ACC112 (cell line): ENCODE data around the gene DSTYK.
"Not testable (repeated sequence)": the region's sequence is repeated elsewhere in the genome, so short reads cannot be mapped to it uniquely, and the experiment has no call there.

ENCODE experiments used
- H2AFZ ChIP-seq: fragments of 200-600 bp; sonication (generic); one replicate; pipeline ENCODE4 v1.6.0; 2017; ENCODE audit warnings: antibody characterized with exemption, low read length; ENCODE audit not compliant: unreplicated experiment
- H3K27ac ChIP-seq: fragments of 200-600 bp; sonication (generic); 2 replicates; pipeline ENCODE4 v1.5.1; 2014; ENCODE audit warnings: low read depth, mild to moderate bottlenecking, antibody characterized with exemption, low read length, moderate library complexity
- H3K27me3 ChIP-seq: fragments of 200-600 bp; sonication (generic); 2 replicates; pipeline ENCODE4 v1.6.1; 2014; ENCODE audit warnings: mild to moderate bottlenecking, antibody characterized with exemption, low read length, moderate library complexity, mixed read lengths; ENCODE audit not compliant: insufficient read depth
- H3K36me3 ChIP-seq: fragments of 200-600 bp; sonication (generic); 2 replicates; pipeline ENCODE4 v1.6.1; 2016; ENCODE audit warnings: mild to moderate bottlenecking, antibody characterized with exemption, low read length, moderate library complexity, mixed read lengths; ENCODE audit not compliant: insufficient read depth
- H3K4me1 ChIP-seq: fragments of 200-600 bp; sonication (generic); one replicate; pipeline ENCODE4 v1.6.1; 2016; ENCODE audit warnings: low read length, mixed read lengths; ENCODE audit not compliant: insufficient read depth, unreplicated experiment, control insufficient read depth
- H3K4me3 ChIP-seq: fragments of 200-600 bp; sonication (generic); 2 replicates; pipeline ENCODE4 v1.5.1; 2014; ENCODE audit warnings: mild to moderate bottlenecking, low read depth, low read length
- H3K79me2 ChIP-seq: fragments of 200-600 bp; sonication (generic); one replicate; pipeline ENCODE4 v1.6.0; 2016; ENCODE audit warnings: low read length; ENCODE audit not compliant: control insufficient read depth, unreplicated experiment, insufficient read depth

DSTYK gene

GRCh38 chr1:205240118-205240517, 28.6 kb upstream of the DSTYK start:
- Histone ChIP-seq H3K4me3 (no peak overlapping the region), H3K27ac (no peak overlapping the region), H2AFZ (no peak overlapping the region), H3K4me1 (no peaks in the 10 kb centered on the region), H3K79me2 (no peaks in the 10 kb centered on the region), H3K27me3 (peaks cover 10% of the 10 kb centered on the region; the same call in 1 of the 2 replicates), H3K36me3 (no peaks in the 10 kb centered on the region)

DNA sequence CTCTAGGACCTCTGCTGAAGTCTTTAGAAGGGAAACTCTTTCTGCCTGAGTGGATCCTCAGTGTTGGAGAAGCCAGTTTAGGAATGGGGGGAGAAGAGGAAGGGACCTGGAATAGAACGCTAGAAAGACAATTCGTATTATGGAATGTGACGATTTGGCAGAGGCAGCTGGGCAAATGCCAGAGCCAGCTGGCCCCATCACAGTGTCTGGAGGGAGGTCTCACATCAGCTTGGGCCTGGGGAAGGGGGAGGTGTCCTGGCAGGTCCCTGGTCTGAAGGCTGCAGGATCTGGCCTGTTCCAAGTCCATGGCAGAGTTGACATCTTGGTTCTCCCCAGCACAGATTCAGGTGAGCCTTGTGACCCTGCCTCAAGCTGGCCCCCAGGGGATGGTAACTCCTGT, 27.6 kb upstream of the DSTYK start:
- no peak overlapping the region for H2AFZ ChIP-seq
- no peak overlapping the region for H3K27ac ChIP-seq
- no peaks in the 10 kb centered on the region for H3K4me1 ChIP-seq
- no peaks in the 10 kb centered on the region for H3K79me2 ChIP-seq
- no peaks in the 10 kb centered on the region for H3K36me3 ChIP-seq
- H3K4me3 ChIP-seq = no peak overlapping the region
- peaks cover 7% of the 10 kb centered on the region; the same call in 1 of the 2 replicates for H3K27me3 ChIP-seq

GRCh38 chr1:205237526-205238484, 26.3 kb upstream of the DSTYK start:
- Histone ChIP-seq H2AFZ (no peak overlapping the region), H3K36me3 (no peaks in the 10 kb centered on the region), H3K4me1 (no peaks in the 10 kb centered on the region), H3K79me2 (no peaks in the 10 kb centered on the region), H3K27me3 (peaks cover 6% of the 10 kb centered on the region; the same call in 1 of the 2 replicates), H3K27ac (no peak overlapping the region), H3K4me3 (no peak overlapping the region)

DNA sequence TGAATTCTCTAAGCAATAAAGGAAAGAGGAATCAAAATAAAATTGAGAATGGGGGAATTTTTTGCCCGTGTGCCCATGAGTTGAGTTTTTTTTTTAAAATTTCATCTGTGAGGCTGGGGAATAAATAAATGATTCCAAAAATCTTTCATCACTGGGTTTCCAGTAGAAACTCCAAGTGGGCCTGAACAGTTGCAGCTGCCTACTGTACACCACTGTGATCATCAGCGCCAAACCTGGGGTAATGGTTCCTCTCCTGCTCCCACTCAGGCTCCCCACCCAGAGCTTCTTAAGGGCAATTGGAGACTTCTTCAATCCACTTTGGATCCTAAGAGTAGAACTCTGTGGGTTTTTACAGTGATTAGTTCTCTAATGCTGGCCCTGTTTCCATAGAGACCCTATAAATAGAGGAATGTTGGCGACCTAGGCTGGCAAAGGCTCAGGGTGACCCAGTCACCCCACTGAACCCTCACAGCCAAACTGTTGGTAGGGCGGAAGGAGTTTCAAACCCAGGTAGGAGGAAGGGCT, 25.5 kb upstream of the DSTYK start:
- H3K27me3 ChIP-seq = peaks cover 6% of the 10 kb centered on the region; the same call in 1 of the 2 replicates
- H3K36me3 ChIP-seq = no peaks in the 10 kb centered on the region
- no peak overlapping the region for H3K27ac ChIP-seq
- H2AFZ ChIP-seq = no peak overlapping the region
- no peak overlapping the region for H3K4me3 ChIP-seq
- H3K4me1 ChIP-seq = no peaks in the 10 kb centered on the region
- H3K79me2 ChIP-seq = no peaks in the 10 kb centered on the region

GRCh38 chr1:205236526-205236925, 25.0 kb upstream of the DSTYK start:
- Histone ChIP-seq H3K36me3 (no peaks in the 10 kb centered on the region), H3K27me3 (peaks cover 6% of the 10 kb centered on the region; the same call in 1 of the 2 replicates), H3K4me3 (no peak overlapping the region), H3K79me2 (no peaks in the 10 kb centered on the region), H3K27ac (no peak overlapping the region), H2AFZ (no peak overlapping the region), H3K4me1 (no peaks in the 10 kb centered on the region)

DNA sequence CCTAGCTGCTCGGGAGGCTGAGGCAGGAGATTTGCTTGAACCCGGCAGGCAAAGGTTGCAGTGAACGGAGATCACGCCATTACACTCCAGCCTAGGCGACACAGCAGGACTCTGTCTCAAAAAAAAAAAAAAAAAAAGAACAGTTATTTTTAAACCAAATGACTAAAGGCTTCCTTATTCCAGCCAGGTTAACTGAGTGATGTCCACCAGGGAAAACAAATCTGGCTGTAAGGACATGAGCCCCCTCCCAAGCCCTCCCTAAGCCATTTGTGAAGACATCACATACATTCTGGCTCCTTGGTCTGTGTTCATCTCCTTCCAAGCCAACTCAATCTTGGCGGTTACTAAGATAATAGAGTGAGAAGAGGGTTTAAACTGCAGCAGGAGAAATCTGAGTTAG, 24.4 kb upstream of the DSTYK start:
- no peak overlapping the region for H3K27ac ChIP-seq
- H2AFZ ChIP-seq = no peak overlapping the region
- peaks cover 6% of the 10 kb centered on the region; the same call in 1 of the 2 replicates for H3K27me3 ChIP-seq
- H3K4me3 ChIP-seq = no peak overlapping the region
- no peaks in the 10 kb centered on the region for H3K79me2 ChIP-seq
- H3K36me3 ChIP-seq = no peaks in the 10 kb centered on the region
- no peaks in the 10 kb centered on the region for H3K4me1 ChIP-seq

DNA sequence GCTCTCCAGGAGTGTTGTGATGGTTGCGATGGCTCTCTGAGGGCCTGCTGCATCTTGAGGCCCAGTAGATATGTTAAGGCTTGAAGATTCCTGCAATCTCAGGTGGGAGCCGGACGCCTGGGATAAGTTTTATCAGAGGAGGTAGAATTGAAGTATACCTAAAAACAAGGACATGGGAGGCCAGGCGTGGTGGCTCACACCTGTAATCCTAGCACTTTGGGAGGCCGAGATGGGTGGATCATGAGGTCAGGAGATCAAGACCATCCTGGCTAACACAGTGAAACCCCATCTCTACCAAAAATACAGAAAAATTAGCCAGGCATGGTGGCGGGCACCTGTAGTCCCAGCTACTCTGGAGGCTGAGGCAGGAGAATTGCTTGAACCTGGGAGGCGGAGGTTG, 22.5 kb upstream of the DSTYK start:
- not testable (repeated sequence) for H3K27me3 ChIP-seq, H3K36me3 ChIP-seq, H3K27ac ChIP-seq, H3K4me1 ChIP-seq, H2AFZ ChIP-seq, H3K79me2 ChIP-seq, H3K4me3 ChIP-seq

GRCh38 chr1:205232945-205233397, 21.5 kb upstream of the DSTYK start:
- Histone ChIP-seq H2AFZ (no peak overlapping the region), H3K27ac (no peak overlapping the region), H3K79me2 (no peaks in the 10 kb centered on the region), H3K4me1 (no peaks in the 10 kb centered on the region), H3K36me3 (no peaks in the 10 kb centered on the region), H3K4me3 (no peak overlapping the region), H3K27me3 (peaks cover 10% of the 10 kb centered on the region; the same call in 1 of the 2 replicates)

DNA sequence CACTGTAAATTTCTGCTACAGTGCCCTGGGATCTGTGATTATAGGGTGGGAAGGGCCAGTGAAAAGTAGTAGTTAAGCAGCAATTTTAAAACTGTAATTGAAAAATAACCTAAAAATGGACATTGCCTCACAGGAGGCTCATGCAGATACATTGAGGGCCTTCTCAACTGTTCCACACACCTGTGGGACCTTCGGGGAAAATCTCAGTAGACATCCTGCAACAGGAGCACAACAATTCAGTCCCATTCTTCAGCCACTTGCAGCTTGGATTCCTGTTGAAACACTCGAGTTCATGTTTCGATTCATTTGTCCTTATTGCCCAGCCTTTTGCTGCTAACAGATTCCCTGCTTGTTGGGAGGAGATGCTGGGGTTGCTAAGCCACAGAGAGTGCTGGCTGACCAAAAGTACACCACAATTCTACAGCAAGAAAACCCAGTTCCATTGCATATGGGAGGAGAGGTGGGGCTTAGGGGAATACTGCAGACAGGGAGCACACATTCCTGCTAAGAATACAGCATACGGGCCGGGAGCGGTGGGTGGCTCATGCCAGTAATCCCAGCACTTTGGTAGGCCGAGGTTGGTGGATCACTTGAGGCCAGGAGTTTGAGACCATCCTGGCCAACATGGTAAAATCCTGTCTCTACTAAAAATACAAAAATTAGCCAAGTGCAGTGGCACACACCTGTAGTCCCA, 20.8 kb upstream of the DSTYK start:
- H3K4me1 ChIP-seq = no peaks in the 10 kb centered on the region
- H3K27me3 ChIP-seq = peaks cover 4% of the 10 kb centered on the region; the same call in 1 of the 2 replicates
- H3K27ac ChIP-seq = no peak overlapping the region
- H2AFZ ChIP-seq = no peak overlapping the region
- no peaks in the 10 kb centered on the region for H3K79me2 ChIP-seq
- no peak overlapping the region for H3K4me3 ChIP-seq
- no peaks in the 10 kb centered on the region for H3K36me3 ChIP-seq

DNA sequence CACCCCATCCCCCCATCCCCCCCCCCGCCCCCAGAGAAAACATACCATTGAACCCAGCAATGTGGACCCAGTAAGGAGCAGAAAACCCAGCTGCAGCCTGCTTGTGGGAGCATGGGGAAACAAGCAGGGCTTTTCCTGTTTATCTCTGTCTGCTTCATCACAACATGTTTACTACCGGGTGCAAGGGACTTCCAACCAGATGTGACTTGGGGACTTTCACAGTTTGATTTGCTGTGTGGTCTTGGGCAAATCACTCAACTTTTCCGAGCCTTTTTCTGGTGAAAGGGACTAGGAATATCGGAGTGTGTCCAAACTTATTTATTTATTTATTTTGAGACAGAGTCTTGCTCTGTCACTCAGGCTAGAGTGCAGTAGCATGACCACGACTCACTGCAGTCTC, 19.5 kb upstream of the DSTYK start:
- H3K79me2 ChIP-seq = no peaks in the 10 kb centered on the region
- peaks cover 4% of the 10 kb centered on the region; the same call in 1 of the 2 replicates for H3K27me3 ChIP-seq
- H3K4me1 ChIP-seq = peaks cover 9% of the 10 kb centered on the region
- H3K4me3 ChIP-seq = no peak overlapping the region
- H3K27ac ChIP-seq = no peak overlapping the region
- H2AFZ ChIP-seq = no peak overlapping the region
- H3K36me3 ChIP-seq = no peaks in the 10 kb centered on the region
